Mononuclear cell (primary cell): Measurements from ENCODE around the gene LILRA5. TPM values are rescaled to one million over a fixed set of nuclear protein-coding genes. Genes with fewer than 3 reads are reported as not detected.

ENCODE experiments used
- total RNA-seq: library from RNA; depleted of rRNA; stranded (reverse); fragments of >200 nt; gene quantifications from one replicate; pipeline ENCODE4 v1.2.3, GENCODE V29; 2012

The LILRA5 gene
- total RNA-seq, 1 donor = 191 TPM

Other genes with a start within 250 kb of the LILRA5 start
- gene VSTM1, start 249.3 kb downstream of the LILRA5 start, total RNA-seq = 12.4 TPM
- gene TARM1, start 231.8 kb downstream of the LILRA5 start, total RNA-seq = 0.21 TPM
- gene OSCAR, start 212.4 kb downstream of the LILRA5 start, total RNA-seq = 8.7 TPM
- 6.9 TPM for gene NDUFA3, start 210.3 kb downstream of the LILRA5 start, total RNA-seq
- 5.7 TPM for gene TFPT, start 197.5 kb downstream of the LILRA5 start, total RNA-seq
- 27.8 TPM for gene PRPF31, start 197.4 kb downstream of the LILRA5 start, total RNA-seq
- 8.1 TPM for gene CNOT3, start 175.4 kb downstream of the LILRA5 start, total RNA-seq
- gene LENG1, start 153.4 kb downstream of the LILRA5 start, total RNA-seq = 11.9 TPM
- 0.31 TPM for gene TMC4, start 140.0 kb downstream of the LILRA5 start, total RNA-seq
- gene MBOAT7, start 123.6 kb downstream of the LILRA5 start, total RNA-seq = 30.3 TPM
- 15.5 TPM for gene TSEN34, start 121.9 kb downstream of the LILRA5 start, total RNA-seq
- gene RPS9, start 112.3 kb downstream of the LILRA5 start, total RNA-seq = 2,589 TPM
- 51.4 TPM for gene LILRB3, start 90.2 kb downstream of the LILRA5 start, total RNA-seq
- 16.9 TPM for gene LILRA6, start 70.4 kb downstream of the LILRA5 start, total RNA-seq
- 0.10 TPM for gene LILRB5, start 55.9 kb downstream of the LILRA5 start, total RNA-seq
- gene LILRB2, start 32.1 kb downstream of the LILRA5 start, total RNA-seq = 27.3 TPM
- 4.0 TPM for gene LILRA4, start 26.0 kb upstream of the LILRA5 start, total RNA-seq
- gene LAIR1, start 51.8 kb upstream of the LILRA5 start, total RNA-seq = 40.7 TPM
- 0.31 TPM for gene TTYH1, start 102.3 kb upstream of the LILRA5 start, total RNA-seq
- gene LENG8, start 136.0 kb upstream of the LILRA5 start, total RNA-seq = 123 TPM
- gene LENG9, start 150.6 kb upstream of the LILRA5 start, total RNA-seq = 3.3 TPM
- not detected for gene CDC42EP5, start 160.1 kb upstream of the LILRA5 start, total RNA-seq
- gene LAIR2, start 189.7 kb upstream of the LILRA5 start, total RNA-seq = 2.8 TPM